SK-N-SH treated with all-trans-retinoic acid at 6 μM for 48 hours (cell line): ENCODE data around the gene KLF13.

ENCODE experiments used
- ATAC-seq: fragments of 200-7000 bp; cut with Tn5 transposase; 3 replicates; pipeline ENCODE4 v1.9.1; 2020; ENCODE audit warnings: mild to moderate bottlenecking, moderate library complexity
- ARNTL ChIP-seq: fragments of 450-650 bp; formaldehyde crosslinking; IDR thresholded peaks from 2 replicates; pipeline ENCODE4 v1.5.0; 2020; ENCODE audit warnings: low read depth, mild to moderate bottlenecking, moderate library complexity, borderline replicate concordance
- BACH2 ChIP-seq: fragments of 250-450 bp; sonication (Bioruptor Pico); IDR thresholded peaks from 2 replicates; pipeline ENCODE4 v1.9.0; 2021; ENCODE audit warnings: mild to moderate bottlenecking, borderline replicate concordance
- CREB5 ChIP-seq: fragments of 250-450 bp; sonication (Bioruptor Pico); IDR thresholded peaks from 2 replicates; pipeline ENCODE4 v1.5.1; 2020; ENCODE audit warnings: low read depth, mild to moderate bottlenecking, moderate library complexity
- CSDC2 ChIP-seq: fragments of 250-450 bp; sonication (Bioruptor Pico); IDR thresholded peaks from 2 replicates; pipeline ENCODE4 v1.5.0; 2020; ENCODE audit warnings: mild to moderate bottlenecking, moderate library complexity
- CSRNP3 ChIP-seq: fragments of 250-450 bp; sonication (Bioruptor Pico); IDR thresholded peaks from 2 replicates; pipeline ENCODE4 v1.5.1; 2021; ENCODE audit warnings: mild to moderate bottlenecking, moderate library complexity
- ESRRG ChIP-seq: fragments of 250-450 bp; sonication (Bioruptor Pico); IDR thresholded peaks from 2 replicates; pipeline ENCODE4 v1.6.1; 2021; ENCODE audit warnings: mild to moderate bottlenecking
- GLIS3 ChIP-seq: fragments of 250-450 bp; sonication (Bioruptor Pico); IDR thresholded peaks from 2 replicates; pipeline ENCODE4 v1.5.0; 2020; ENCODE audit warnings: mild to moderate bottlenecking, moderate library complexity
- ISL1 ChIP-seq: fragments of 250-450 bp; sonication (Bioruptor Pico); IDR thresholded peaks from 2 replicates; pipeline ENCODE4 v2.1.2; 2022; ENCODE audit warnings: mild to moderate bottlenecking, moderate library complexity
- OSR1 ChIP-seq: fragments of 250-450 bp; sonication (Bioruptor Pico); IDR thresholded peaks from 2 replicates; pipeline ENCODE4 v1.8.0; 2022; ENCODE audit warnings: moderate library complexity, mild to moderate bottlenecking, inconsistent platforms
- PATZ1 ChIP-seq: fragments of 250-450 bp; sonication (Bioruptor Pico); IDR thresholded peaks from 2 replicates; pipeline ENCODE4 v1.8.0; 2020; ENCODE audit warnings: mild to moderate bottlenecking, moderate library complexity, borderline replicate concordance
- POU6F1 ChIP-seq: fragments of 250-450 bp; sonication (Bioruptor Pico); IDR thresholded peaks from 2 replicates; pipeline ENCODE4 v1.8.0; 2021; ENCODE audit warnings: low read depth, mild to moderate bottlenecking, moderate library complexity, borderline replicate concordance
- PPARA ChIP-seq: fragments of 250-450 bp; sonication (Bioruptor Pico); IDR thresholded peaks from 2 replicates; pipeline ENCODE4 v1.5.0; 2020; ENCODE audit warnings: mild to moderate bottlenecking, borderline replicate concordance
- RARB ChIP-seq: fragments of 250-450 bp; sonication (Bioruptor Pico); IDR thresholded peaks from 2 replicates; pipeline ENCODE4 v1.8.0; 2021; ENCODE audit warnings: mild to moderate bottlenecking, moderate library complexity
- SNAI2 ChIP-seq: fragments of 250-450 bp; sonication (Bioruptor Pico); IDR thresholded peaks from 2 replicates; pipeline ENCODE4 v1.5.0; 2020; ENCODE audit warnings: mild to moderate bottlenecking, moderate library complexity
- TCF4 ChIP-seq: fragments of 250-450 bp; sonication (Bioruptor Pico); IDR thresholded peaks from 2 replicates; pipeline ENCODE4 v1.8.0; 2021; ENCODE audit warnings: mild to moderate bottlenecking, moderate library complexity, borderline replicate concordance
- TOX ChIP-seq: fragments of 250-450 bp; sonication (Bioruptor Pico); IDR thresholded peaks from 2 replicates; pipeline ENCODE4 v1.8.0; 2021; ENCODE audit warnings: mild to moderate bottlenecking, moderate library complexity, borderline replicate concordance
- TSHZ2 ChIP-seq: fragments of 250-450 bp; sonication (Bioruptor Pico); IDR thresholded peaks from 2 replicates; pipeline ENCODE4 v1.5.0; 2020; ENCODE audit warnings: mild to moderate bottlenecking, moderate library complexity
- ZC3H10 ChIP-seq: fragments of 250-450 bp; sonication (Bioruptor Pico); IDR thresholded peaks from 2 replicates; pipeline ENCODE4 v1.5.1; 2021; ENCODE audit warnings: mild to moderate bottlenecking, moderate library complexity
- ZFP3 ChIP-seq: fragments of 250-450 bp; sonication (Bioruptor Pico); IDR thresholded peaks from 2 replicates; pipeline ENCODE4 v1.5.0; 2020; ENCODE audit warnings: mild to moderate bottlenecking, moderate library complexity
- ZNF565 ChIP-seq: fragments of 450-650 bp; formaldehyde crosslinking; conservative IDR thresholded peaks from 2 replicates; pipeline ENCODE4 v1.5.0; 2020; ENCODE audit warnings: low read depth, mild to moderate bottlenecking, moderate library complexity
- ZNF70 ChIP-seq: fragments of 450-650 bp; formaldehyde crosslinking; IDR thresholded peaks from 2 replicates; pipeline ENCODE4 v1.5.0; 2020; ENCODE audit warnings: mild to moderate bottlenecking, moderate library complexity
- ZNF8 ChIP-seq: fragments of 450-650 bp; formaldehyde crosslinking; IDR thresholded peaks from 2 replicates; pipeline ENCODE4 v1.5.0; 2020; ENCODE audit warnings: mild to moderate bottlenecking, moderate library complexity

Gene KLF13

GRCh38 chr15:31385736-31386135 is 59.1 kb downstream of the KLF13 start:
- TF ChIP-seq PPARA (no peak), CSRNP3 (CRISPR knock-in tag) (no peak), ESRRG (CRISPR knock-in tag) (no peak), BACH2 (CRISPR knock-in tag) (no peak), GLIS3 (CRISPR knock-in tag) (no peak), ZC3H10 (no peak), ZFP3 (CRISPR knock-in tag) (no peak), TCF4 (no peak), RARB (CRISPR knock-in tag) (no peak), TSHZ2 (CRISPR knock-in tag) (no peak), ZNF70 (CRISPR knock-in tag) (no peak), ISL1 (CRISPR knock-in tag) (no peak), CSDC2 (CRISPR knock-in tag) (no peak), ZNF8 (CRISPR knock-in tag) (no peak), OSR1 (CRISPR knock-in tag) (no peak)
- ATAC-seq, result no peak

GRCh38 chr15:31387092-31387478 is 60.5 kb downstream of the KLF13 start:
- ATAC-seq, result no peak
- TF ChIP-seq TCF4 (no peak), SNAI2 (CRISPR knock-in tag) (no peak), CSRNP3 (CRISPR knock-in tag) (no peak), ZNF8 (CRISPR knock-in tag) (no peak), TOX (CRISPR knock-in tag) (no peak), POU6F1 (CRISPR knock-in tag) (no peak), PPARA (no peak), RARB (CRISPR knock-in tag) (no peak), ZNF70 (CRISPR knock-in tag) (no peak), ARNTL (CRISPR knock-in tag) (no peak), ZNF565 (CRISPR knock-in tag) (no peak), GLIS3 (CRISPR knock-in tag) (no peak), ISL1 (CRISPR knock-in tag) (no peak), ZFP3 (CRISPR knock-in tag) (no peak), PATZ1 (CRISPR knock-in tag) (no peak), CREB5 (CRISPR knock-in tag) (no peak), CSDC2 (CRISPR knock-in tag) (no peak)
